ENCODE data around the gene FAM174C.
A peak's percentile ranks its signal among the peaks of the same experiment; 100 is the strongest.

The FAM174C gene

GRCh38 chr19:1261798-1262622 lies 13.3 kb upstream of the FAM174C start:
- DNase-seq (ENCODE audit: low read depth) = peak; percentile 53

DNA sequence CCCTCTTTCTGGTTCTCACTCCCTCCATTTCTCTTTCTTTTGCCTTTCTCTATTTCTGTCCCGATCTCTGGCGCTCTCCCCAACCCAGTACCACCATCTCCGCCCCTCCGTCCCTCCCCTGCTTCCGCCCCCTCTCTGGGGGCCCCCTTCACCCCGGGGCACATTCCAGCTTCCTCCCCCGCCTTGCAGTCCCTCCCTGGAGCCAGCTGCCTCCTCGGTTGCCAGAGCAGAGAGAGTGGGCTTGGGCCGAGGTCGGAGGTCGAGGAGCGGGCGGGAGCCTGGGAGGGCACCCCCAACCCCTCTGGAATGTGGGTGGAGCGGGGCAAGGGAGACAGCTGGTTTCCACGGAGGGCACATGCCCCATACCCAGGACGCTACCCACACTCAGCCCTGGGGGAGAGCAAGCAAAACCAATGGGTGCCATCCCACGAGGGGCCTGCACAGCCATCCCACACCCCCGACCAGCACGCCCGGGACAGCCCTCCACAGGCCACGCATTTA lies 12.7 kb upstream of the FAM174C start:
- peak; percentile 53 for DNase-seq (ENCODE audit: low read depth)

GRCh38 chr19:1263188-1263587 lies 12.1 kb upstream of the FAM174C start:
- DNase-seq (ENCODE audit: low read depth) = no peak

DNA sequence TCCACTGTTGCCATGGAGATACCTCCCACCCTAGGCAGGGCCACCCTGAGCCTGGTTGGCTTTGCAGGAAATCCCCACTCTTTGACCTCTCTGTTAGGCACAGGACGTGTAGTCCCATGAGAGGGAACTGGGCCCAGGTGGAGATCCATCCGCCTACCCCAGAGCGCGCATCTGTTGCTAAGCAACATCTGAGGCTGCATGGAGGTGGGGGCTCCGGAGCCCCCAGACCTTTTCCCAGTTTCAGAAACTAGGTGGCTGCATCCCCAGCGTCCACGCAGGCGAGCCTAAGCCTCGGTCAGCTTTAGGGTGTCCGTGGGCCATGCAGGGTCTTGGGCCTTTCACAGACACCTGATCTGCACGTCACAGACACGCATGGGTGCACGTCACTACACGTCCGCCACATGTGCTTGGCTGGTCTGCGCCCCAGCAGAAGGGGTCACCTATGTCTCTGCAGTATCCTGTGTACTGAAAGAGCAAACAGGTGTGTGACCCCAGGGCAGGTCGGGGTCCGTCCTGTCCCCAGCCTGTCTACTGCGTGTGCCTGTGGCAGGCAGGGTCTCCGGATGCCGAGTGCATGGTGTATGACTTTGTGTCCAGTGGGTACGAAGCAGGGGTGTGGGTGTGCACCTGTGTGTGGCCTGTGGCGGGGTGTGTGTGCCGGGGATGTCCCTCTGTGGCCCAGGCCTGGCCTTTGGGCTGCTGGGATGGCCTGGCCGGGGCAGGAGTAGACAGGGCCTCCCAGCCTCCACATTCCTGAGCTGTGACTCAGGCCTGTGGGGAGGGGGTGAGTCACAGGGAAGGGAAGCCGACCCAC lies 10.3 kb upstream of the FAM174C start:
- peak; percentile 97 for DNase-seq (ENCODE audit: low read depth)

DNA sequence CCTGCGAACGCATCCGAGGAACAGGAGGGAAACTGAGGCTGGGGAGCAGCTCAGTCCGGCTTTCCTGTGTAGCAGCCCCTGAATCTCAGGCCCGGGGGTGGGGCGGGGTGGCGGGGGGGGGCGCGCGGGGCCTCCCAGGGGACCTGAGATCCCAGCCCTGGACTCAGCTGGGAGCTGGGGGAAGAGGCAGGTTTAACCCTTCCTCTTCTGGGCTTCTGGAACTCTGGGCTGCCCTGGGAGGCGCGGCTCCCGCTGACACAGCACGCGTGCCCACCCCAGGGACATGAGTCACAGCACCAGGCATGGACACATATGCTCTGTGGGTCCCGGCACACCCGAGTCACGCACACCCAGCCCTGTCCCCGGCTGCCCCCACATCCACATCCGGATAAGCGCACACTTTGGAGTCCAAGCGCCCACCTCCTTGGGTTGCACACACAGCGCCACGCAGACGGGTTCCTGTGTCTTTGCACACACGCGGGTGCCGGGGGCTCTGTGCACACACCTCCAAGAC lies 9.7 kb upstream of the FAM174C start:
- peak; percentile 94 for DNase-seq (ENCODE audit: low read depth)

- peak; percentile 93 for DNase-seq (ENCODE audit: low read depth)
Observed at GRCh38 chr19:1266129-1266915, 9.0 kb upstream of the FAM174C start.

DNA sequence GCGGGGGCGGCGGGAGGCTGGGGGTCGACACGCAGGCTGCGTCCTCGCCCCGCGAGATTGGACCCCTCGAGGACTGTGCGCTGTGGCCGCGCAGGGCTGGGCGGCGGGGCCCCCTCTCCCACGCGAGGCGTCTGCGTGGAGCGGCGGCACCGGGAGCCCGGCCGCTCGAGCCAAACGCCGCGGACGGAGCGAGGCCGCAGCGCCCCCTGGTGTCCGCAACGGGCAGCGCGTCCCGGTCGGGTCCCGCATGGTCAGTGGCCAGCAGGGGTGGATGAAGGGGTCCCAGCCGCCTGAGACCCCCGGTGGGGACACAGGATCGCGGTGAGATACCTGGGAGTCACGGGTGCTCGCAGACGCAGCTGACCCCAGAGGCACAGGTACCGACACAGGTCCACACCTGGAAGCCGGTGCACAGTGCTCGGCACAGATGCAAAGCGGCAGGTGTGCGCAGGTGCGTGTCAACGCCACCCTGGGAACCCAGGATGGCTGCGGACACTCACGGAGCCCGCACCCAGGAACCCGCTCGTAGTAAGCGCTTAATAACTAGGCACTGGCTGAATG lies 8.3 kb upstream of the FAM174C start:
- DNase-seq (ENCODE audit: low read depth) = peak; percentile 60

GRCh38 chr19:1267477-1268225 lies 7.7 kb upstream of the FAM174C start:
- peak; percentile 60 for DNase-seq (ENCODE audit: low read depth)

DNA sequence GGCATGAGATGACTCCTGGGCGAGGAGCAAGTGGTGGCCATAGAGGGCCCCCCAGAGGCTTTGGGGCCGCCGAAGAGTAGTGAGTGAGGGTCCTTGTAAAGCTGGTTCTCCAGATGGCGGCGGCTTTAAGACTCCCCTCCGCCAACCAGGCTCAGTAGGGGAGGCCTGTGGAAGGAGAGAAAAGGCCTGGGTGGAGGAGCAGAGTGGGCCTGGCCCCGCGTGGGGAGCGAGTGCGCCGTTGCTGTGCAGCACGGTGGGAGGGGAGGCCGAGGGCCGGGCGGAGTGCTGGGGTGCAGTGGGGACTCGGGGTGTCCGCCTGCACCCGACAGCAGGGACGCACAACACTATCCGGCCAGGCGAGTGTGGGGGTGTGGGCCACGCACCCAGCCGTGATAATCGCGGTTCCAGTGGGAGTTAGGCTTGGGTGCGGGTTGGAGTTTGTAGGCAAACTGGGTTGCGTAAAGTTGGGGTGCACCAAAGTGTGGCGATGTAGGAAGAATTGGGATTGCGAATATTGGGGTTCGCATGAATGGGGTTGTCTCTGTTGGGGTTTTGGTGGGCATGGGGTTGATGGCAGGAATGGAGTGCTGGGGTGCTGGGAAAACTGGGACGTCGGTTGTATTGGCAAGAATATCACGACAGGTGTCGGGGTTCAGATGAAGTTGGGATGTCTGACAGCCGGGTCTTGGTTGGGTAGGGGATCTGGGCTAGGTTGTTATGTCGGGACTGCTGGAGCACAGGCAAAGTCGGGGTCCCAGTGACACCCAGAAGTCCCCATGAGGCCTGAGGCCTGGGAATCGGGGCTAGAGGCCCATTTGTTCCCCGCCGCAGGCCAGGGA lies 6.9 kb upstream of the FAM174C start:
- no peak for DNase-seq (ENCODE audit: low read depth)

- peak; percentile 100 for DNase-seq (ENCODE audit: low read depth)
Observed at GRCh38 chr19:1269065-1269477, 6.3 kb upstream of the FAM174C start, which contains the start of gene CIRBP. CIRBP (plus strand) TSS chr19:1269332; CDS start chr19:1270934, 1,602 bp downstream.

- peak; percentile 88 for DNase-seq (ENCODE audit: low read depth)
Observed at GRCh38 chr19:1269478-1270212, 5.7 kb upstream of the FAM174C start.

DNA sequence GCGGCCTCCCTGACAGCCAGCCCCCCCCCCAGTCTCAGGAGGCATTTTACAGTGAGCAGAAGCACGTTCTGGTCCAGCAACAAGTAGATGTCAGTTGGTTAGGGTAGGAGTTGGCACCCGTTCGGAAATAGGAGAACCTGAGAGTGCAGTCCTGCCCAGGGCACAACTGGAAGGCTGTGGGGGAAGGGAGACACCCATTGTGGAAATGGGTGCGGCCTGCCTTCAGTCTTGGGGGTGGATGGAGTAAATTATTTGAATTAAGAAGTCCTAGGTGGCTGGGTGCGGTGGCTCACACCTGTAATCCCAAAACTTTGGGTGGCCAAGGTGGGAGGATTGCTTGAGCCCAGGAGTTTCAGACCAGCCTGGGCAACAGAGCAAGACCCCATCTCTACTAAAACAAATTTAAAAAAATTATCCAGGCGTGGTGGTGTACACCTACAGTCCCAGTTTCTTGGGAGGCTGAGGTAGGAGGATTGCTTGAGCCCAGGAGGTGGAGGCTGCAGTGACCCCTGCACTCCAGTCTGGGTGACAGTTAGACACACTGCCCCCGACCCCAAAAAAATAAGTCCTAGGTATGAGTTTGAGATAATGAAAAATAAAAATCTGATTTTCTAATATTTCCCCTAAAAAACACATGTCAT lies 5.0 kb upstream of the FAM174C start:
- no peak for DNase-seq (ENCODE audit: low read depth)

DNA sequence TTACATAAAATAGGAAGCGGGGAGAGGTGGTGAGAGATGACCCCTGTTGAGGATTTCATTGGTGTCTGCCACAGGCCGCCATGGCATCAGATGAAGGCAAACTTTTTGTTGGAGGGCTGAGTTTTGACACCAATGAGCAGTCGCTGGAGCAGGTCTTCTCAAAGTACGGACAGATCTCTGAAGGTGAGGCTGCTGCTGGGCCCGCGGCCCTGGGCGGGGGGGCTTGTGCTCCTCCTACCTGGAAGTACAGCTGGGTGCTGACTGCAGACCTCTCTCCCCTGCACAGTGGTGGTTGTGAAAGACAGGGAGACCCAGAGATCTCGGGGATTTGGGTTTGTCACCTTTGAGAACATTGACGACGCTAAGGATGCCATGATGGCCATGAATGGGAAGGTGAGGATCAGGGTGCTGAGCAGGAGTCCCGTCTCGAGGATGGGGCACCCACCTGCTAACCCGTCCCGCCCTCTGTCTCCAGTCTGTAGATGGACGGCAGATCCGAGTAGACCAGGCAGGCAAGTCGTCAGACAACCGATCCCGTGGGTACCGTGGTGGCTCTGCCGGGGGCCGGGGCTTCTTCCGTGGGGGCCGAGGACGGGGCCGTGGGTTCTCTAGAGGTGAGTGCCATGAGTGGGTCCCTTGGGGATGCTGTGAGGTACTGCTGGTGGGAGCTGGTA lies 4.3 kb upstream of the FAM174C start:
- no peak for DNase-seq (ENCODE audit: low read depth)

GRCh38 chr19:1271528-1272422 lies 3.6 kb upstream of the FAM174C start:
- no peak for DNase-seq (ENCODE audit: low read depth)

DNA sequence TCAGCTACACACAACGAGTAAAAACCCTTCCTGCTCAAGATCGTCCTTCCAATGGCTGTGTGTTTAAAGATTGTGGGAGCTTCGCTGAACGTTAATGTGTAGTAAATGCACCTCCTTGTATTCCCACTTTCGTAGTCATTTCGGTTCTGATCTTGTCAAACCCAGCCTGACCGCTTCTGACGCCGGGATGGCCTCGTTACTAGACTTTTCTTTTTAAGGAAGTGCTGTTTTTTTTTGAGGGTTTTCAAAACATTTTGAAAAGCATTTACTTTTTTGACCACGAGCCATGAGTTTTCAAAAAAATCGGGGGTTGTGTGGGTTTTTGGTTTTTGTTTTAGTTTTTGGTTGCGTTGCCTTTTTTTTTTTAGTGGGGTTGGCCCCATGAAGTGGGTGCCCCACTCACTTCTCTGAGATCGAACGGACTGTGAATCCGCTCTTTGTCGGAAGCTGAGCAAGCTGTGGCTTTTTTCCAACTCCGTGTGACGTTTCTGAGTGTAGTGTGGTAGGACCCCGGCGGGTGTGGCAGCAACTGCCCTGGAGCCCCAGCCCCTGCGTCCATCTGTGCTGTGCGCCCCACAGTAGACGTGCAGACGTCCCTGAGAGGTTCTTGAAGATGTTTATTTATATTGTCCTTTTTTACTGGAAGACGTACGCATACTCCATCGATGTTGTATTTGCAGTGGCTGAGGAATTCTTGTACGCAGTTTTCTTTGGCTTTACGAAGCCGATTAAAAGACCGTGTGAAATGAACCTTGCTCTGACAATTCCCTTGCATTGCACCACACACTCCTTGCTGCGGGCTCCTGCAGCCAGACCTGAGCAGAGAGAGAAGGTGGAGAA lies 2.7 kb upstream of the FAM174C start:
- DNase-seq (ENCODE audit: low read depth) = no peak

Data from ELR (cell line).